GM20000 (cell line): Measurements from ENCODE around the gene NEK9.

Experiments
- DNase-seq: peaks from one replicate; pipeline ENCODE4 v3.0.0; 2012; ENCODE audit warnings: low spot score
- TF ChIP-seq, protein P1 (sequence below): IDR thresholded peaks from 2 replicates; pipeline ENCODE4 v1.5.1; 2012; ENCODE audit warnings: mild to moderate bottlenecking, control low read depth; ENCODE audit errors: extremely low read depth, missing control alignments

The NEK9 gene

DNA sequence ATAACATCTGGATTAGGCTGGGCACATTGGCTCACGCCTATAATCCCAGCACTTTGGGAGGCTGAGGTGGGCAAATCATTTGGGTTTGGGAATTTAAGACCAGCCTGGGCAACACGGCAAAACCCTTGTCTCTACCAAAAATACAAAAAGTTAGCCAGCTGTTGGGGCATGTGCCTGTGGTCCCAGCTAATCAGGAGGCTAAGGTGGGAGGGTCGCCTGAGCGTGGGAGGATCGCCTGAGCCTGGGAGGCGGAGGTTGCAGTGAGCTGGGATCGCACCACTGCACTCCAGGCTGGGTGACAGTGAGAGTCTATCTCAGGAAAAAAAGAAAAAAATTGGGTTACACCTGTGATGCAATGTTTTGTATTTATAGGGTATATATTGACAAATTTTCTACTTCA, 5.3 kb downstream of the NEK9 start:
- TF ChIP-seq, protein P1, sequence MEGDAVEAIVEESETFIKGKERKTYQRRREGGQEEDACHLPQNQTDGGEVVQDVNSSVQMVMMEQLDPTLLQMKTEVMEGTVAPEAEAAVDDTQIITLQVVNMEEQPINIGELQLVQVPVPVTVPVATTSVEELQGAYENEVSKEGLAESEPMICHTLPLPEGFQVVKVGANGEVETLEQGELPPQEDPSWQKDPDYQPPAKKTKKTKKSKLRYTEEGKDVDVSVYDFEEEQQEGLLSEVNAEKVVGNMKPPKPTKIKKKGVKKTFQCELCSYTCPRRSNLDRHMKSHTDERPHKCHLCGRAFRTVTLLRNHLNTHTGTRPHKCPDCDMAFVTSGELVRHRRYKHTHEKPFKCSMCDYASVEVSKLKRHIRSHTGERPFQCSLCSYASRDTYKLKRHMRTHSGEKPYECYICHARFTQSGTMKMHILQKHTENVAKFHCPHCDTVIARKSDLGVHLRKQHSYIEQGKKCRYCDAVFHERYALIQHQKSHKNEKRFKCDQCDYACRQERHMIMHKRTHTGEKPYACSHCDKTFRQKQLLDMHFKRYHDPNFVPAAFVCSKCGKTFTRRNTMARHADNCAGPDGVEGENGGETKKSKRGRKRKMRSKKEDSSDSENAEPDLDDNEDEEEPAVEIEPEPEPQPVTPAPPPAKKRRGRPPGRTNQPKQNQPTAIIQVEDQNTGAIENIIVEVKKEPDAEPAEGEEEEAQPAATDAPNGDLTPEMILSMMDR = no peak

DNA sequence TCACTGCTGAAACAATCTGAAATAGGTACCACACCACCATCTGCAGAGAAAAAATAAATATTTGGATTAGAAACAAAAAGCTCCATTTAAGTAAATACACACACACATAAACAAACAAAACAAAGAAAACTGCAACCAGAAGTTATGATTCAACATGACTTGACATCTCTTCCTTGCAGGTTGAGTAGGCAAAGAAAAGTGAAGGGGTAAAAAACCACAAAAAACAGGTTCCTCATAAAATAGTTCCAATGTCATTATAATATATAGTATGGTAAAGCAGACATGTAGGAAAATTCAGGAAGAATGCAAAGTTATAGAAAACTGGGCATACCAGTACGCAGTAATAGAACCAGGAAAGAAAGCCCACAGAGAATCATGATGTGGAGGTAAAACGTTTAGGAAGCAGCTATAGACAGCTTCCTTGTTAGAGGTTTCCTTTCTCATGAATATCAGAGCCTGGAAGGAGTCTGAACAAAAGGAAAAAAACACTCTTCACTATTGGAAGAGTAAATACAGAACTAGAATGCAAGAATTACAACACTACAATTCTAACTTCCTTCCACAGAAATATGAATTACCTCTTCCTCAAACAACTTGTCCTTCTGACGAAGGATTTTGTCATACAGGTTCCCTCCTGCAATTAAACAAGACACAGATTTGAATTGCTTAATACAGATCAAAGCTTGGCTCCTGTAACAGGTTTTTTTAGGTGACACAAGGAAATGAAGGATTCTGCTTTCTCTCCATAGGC, 6.1 kb downstream of the NEK9 start:
- DNase-seq = no peak
- TF ChIP-seq, protein P1 = no peak

More for the DNA sequence above, 5.3 kb downstream of the NEK9 start:
- no peak for DNase-seq

DNA sequence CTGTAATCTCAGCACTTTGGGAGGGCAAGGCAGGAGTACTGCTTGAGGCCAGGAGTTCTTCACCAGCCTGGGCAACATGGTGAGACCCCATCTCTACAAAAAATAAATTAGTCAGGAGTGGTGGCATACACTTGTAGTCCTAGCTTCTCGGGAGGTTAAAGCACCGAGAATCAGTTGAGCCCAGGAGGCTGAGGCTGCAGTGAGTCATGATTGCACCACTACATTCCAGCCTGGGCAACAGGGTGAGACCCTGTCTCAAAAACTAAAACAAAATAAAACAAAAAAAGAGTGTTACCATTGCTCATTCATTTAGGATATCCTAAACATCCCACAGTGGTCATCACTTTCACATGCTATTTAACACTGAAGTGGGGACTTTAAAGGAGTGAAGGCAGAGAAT, 7.8 kb downstream of the NEK9 start:
- DNase-seq = no peak
- TF ChIP-seq, protein P1 = no peak

DNA sequence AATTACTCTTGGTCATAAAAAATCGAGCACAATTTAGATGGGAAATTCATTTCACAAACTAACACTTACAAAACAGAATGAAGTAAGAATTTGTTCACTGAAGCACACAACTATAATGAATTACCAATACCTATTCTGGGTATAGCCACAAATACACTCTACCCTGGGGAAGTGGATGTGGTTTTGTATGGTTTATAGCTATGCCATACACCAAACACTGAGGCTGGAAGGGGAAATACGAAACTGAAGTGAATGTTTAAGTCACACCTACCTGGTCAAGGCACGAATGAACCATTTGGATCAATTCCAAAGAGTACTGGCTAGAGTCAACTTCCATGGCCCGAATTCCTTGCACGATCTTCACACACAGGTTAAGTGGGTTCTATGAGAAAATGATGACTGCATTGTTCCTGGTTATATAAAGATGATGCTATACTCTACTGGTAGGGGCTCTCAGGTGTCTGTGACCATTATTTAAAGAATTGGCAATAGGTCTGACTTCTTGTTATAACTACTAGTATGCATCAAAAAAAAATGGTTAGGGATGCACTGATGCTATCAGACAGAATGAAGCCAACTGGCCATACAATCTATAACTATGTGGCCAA, 12.8 kb downstream of the NEK9 start:
- DNase-seq = no peak
- TF ChIP-seq, protein P1 = no peak

DNA sequence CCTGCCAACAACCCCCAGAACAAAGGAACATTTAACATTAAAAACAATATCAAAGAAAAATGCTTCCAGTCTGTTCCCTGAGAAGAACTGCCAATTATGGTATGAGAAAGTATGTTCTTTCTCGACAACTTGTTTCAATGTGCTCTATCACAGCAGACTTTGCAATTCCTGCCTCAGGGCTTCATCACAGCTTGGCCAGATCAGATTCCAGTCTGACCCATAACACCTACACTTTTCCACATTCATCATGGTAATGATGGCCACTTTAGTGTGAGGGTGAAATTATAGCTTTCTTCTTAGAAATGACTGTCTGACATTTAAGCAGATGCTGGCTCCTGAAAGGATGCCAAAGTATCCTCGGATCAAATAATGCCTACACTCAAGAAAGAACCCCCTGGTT, 17.0 kb downstream of the NEK9 start:
- no peak for DNase-seq
- TF ChIP-seq, protein P1 = no peak

DNA sequence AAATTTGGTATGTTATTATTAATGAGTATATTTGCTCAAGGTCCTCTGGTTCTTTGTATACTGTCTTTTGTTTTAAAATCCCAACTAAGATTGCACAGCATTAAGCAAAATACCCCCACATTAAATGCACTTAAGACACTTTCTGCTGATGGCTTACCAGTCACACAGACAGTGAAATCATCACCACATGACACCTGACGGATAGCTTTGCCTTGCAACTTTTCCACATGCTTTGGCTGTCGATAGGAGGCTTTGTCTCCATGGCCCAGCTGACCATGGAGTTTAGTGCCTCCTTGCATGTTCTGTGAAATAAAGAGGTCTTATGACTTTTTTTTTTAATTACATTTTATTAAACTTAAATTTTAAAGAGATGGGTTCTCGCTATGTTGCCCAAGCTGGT, 19.7 kb downstream of the NEK9 start:
- TF ChIP-seq, protein P1 = no peak
- no peak for DNase-seq

DNA sequence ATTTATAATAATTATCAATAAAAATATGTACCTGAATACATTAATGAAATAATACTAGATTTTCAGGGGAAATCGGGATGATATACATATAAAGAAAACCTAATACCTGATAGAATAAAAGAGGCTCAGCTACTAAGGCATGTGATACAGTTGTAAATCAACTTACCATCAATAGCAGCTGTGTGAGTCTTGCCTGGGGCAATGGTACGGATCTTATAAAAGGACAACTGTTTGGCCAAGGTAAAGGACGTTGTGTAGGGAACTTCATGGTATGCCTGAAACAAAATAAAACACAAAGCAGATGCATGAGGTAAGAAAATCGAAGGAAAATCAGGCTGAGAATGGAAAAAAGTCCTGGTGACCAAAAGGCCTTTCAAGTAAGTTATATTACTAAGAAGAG, 25.4 kb downstream of the NEK9 start:
- TF ChIP-seq, protein P1 = no peak
- no peak for DNase-seq
